HepG2 (cell line): ENCODE measurements around the gene PIM1. TPM values are rescaled to one million over a fixed set of nuclear protein-coding genes. Genes with fewer than 3 reads are reported as not detected.

Experiments used
- BRD4 ChIP-seq: sonication (generic); formaldehyde crosslinking; IDR thresholded peaks from 2 replicates; pipeline ENCODE4 v1.4.0; 2020; ENCODE audit warnings: missing genetic modification reagents
- CCDC6 ChIP-seq: sonication (generic); formaldehyde crosslinking; IDR thresholded peaks from 2 replicates; pipeline ENCODE4 v1.8.1; 2022; ENCODE audit warnings: mild to moderate bottlenecking, missing genetic modification reagents, moderate library complexity
- E2F1 ChIP-seq: sonication (generic); formaldehyde crosslinking; IDR thresholded peaks from 2 replicates; pipeline ENCODE4 v1.5.0; 2020; ENCODE audit warnings: missing genetic modification reagents
- ELF4 ChIP-seq: sonication (generic); formaldehyde crosslinking; IDR thresholded peaks from 2 replicates; pipeline ENCODE4 v1.5.0; 2020; ENCODE audit warnings: missing genetic modification reagents, mild to moderate bottlenecking, moderate library complexity, borderline replicate concordance
- GFI1 ChIP-seq: sonication (generic); formaldehyde crosslinking; IDR thresholded peaks from 2 replicates; pipeline ENCODE4 v1.5.0; 2020; ENCODE audit warnings: missing genetic modification reagents, mild to moderate bottlenecking, borderline replicate concordance
- HNRNPK ChIP-seq: fragments of 200-400 bp; formaldehyde crosslinking; IDR thresholded peaks from 2 replicates; pipeline ENCODE4 v1.6.1; 2018; ENCODE audit warnings: low read length, low read depth, moderate library complexity, mild to moderate bottlenecking; ENCODE audit not compliant: poor library complexity, severe bottlenecking
- HNRNPLL ChIP-seq: fragments of 200-400 bp; formaldehyde crosslinking; IDR thresholded peaks from 2 replicates; pipeline ENCODE4 v1.6.1; 2017; ENCODE audit warnings: mild to moderate bottlenecking, low read depth, low read length; ENCODE audit not compliant: poor library complexity, severe bottlenecking
- HOXA7 ChIP-seq: sonication (generic); formaldehyde crosslinking; IDR thresholded peaks from 2 replicates; pipeline ENCODE4 v1.8.1; 2022; ENCODE audit warnings: mild to moderate bottlenecking, missing genetic modification reagents, moderate library complexity
- IRF2 ChIP-seq: IDR thresholded peaks from 2 replicates; pipeline ENCODE4 v1.6.1; 2018; ENCODE audit warnings: missing genetic modification reagents, missing compliant biosample characterization
- NFATC3 ChIP-seq: sonication (generic); formaldehyde crosslinking; IDR thresholded peaks from 2 replicates; pipeline ENCODE4 v1.5.1; 2020; ENCODE audit warnings: mild to moderate bottlenecking, missing genetic modification reagents
- NR2F2 ChIP-seq: IDR thresholded peaks from 2 replicates; pipeline ENCODE4 v1.6.1; 2012; ENCODE audit warnings: low read depth, inconsistent platforms, borderline replicate concordance
- RARG ChIP-seq: sonication (generic); formaldehyde crosslinking; IDR thresholded peaks from 2 replicates; pipeline ENCODE4 v1.4.0; 2020; ENCODE audit warnings: low read depth, mild to moderate bottlenecking, missing genetic modification reagents
- REXO4 ChIP-seq: sonication (generic); formaldehyde crosslinking; IDR thresholded peaks from 2 replicates; pipeline ENCODE4 v1.8.0; 2022; ENCODE audit warnings: missing genetic modification reagents, mild to moderate bottlenecking, borderline replicate concordance
- SALL1 ChIP-seq: sonication (generic); formaldehyde crosslinking; IDR thresholded peaks from 2 replicates; pipeline ENCODE4 v1.8.0; 2022; ENCODE audit warnings: mild to moderate bottlenecking, missing genetic modification reagents
- SMAD1 ChIP-seq: sonication (generic); formaldehyde crosslinking; IDR thresholded peaks from 2 replicates; pipeline ENCODE4 v1.4.0; 2020; ENCODE audit warnings: missing genetic modification reagents, low read depth, mild to moderate bottlenecking, borderline replicate concordance
- TFDP1 ChIP-seq: IDR thresholded peaks from 2 replicates; pipeline ENCODE4 v1.6.1; 2016; ENCODE audit warnings: missing compliant biosample characterization, missing genetic modification reagents, borderline replicate concordance
- UBTF ChIP-seq: sonication (generic); formaldehyde crosslinking; IDR thresholded peaks from 2 replicates; pipeline ENCODE4 v1.4.0; 2020; ENCODE audit warnings: mild to moderate bottlenecking, missing genetic modification reagents
- ZFP82 ChIP-seq: sonication (generic); formaldehyde crosslinking; IDR thresholded peaks from 2 replicates; pipeline ENCODE4 v1.5.1; 2020; ENCODE audit warnings: mild to moderate bottlenecking, missing genetic modification reagents, borderline replicate concordance
- ZFX ChIP-seq: sonication (generic); formaldehyde crosslinking; IDR thresholded peaks from 2 replicates; pipeline ENCODE4 v1.4.0; 2020; ENCODE audit warnings: mild to moderate bottlenecking, low read depth, missing genetic modification reagents, moderate library complexity
- ZNF598 ChIP-seq: sonication (generic); formaldehyde crosslinking; IDR thresholded peaks from 2 replicates; pipeline ENCODE4 v1.5.1; 2020; ENCODE audit warnings: mild to moderate bottlenecking, missing genetic modification reagents, borderline replicate concordance
- ZNF703 ChIP-seq: sonication (generic); formaldehyde crosslinking; IDR thresholded peaks from 2 replicates; pipeline ENCODE4 v1.5.1; 2020; ENCODE audit warnings: missing genetic modification reagents, mild to moderate bottlenecking, moderate library complexity, borderline replicate concordance
- polyA plus RNA-seq, 8 experiments: library from polyadenylated mRNA; depleted of rRNA in 3 of 8; stranded (reverse) in 7 of 8; unstranded in 1 of 8; fragments of >200 nt; fragmentation: Illumina TruSeq in 4 of 8; extraction: Trizol in 4 of 8; gene quantifications; 2 replicates each; pipeline versions ENCODE4 v1.2.1 to v1.2.3, GENCODE V29; 2011 to 2016; ENCODE audit warnings: low read depth in 4 of 8, missing spikeins in 1 of 8, mixed read lengths in 1 of 8; ENCODE audit not compliant: insufficient read depth in 1 of 8
- total RNA-seq, 5 experiments: library from RNA; depleted of rRNA; stranded (reverse); fragments of >200 nt; fragmentation: Illumina TruSeq; extraction: Trizol; gene quantifications; 2 replicates each; pipeline ENCODE4 v1.2.3, GENCODE V29; 2016; ENCODE audit warnings: low read depth in 1 of 5

Gene PIM1
- total and polyA plus RNA-seq, 2 of the 13 experiments (the other 11 are each of a cell fraction or from before 2014, with no cell fraction given) = 29.4 to 117 TPM

- TF ChIP-seq E2F1 (CRISPR knock-in tag) (peak; percentile 39; the same call in 1 of the 2 replicates), UBTF (CRISPR knock-in tag) (peak; percentile 68), SALL1 (peak; percentile 52; the same call in 1 of the 2 replicates), CCDC6 (CRISPR knock-in tag) (no peak), HNRNPK (no peak), ELF4 (CRISPR knock-in tag) (no peak), IRF2 (CRISPR knock-in tag) (peak; percentile 25; the same call in 1 of the 2 replicates), HOXA7 (CRISPR knock-in tag) (no peak), RARG (CRISPR knock-in tag) (peak; percentile 69; the same call in 1 of the 2 replicates), HNRNPLL (peak; percentile 2), NFATC3 (CRISPR knock-in tag) (peak; percentile 18; the same call in 1 of the 2 replicates), ZNF703 (0 out of 2 replicates have a peak, but pooled peaks have one; percentile 34), BRD4 (CRISPR knock-in tag) (peak; percentile 73), REXO4 (CRISPR knock-in tag) (no peak), TFDP1 (0 out of 2 replicates have a peak, but pooled peaks have one; percentile 12), ZFP82 (CRISPR knock-in tag) (peak; percentile 28; the same call in 1 of the 2 replicates), ZFX (CRISPR knock-in tag) (peak; percentile 66), ZNF598 (CRISPR knock-in tag) (0 out of 2 replicates have a peak, but pooled peaks have one; percentile 56), NR2F2 (no peak), SMAD1 (CRISPR knock-in tag) (peak; percentile 47; the same call in 1 of the 2 replicates), GFI1 (no peak)
Observed at GRCh38 chr6:37171201-37171969, 1.4 kb downstream of the PIM1 start (continued).
